H9 (cell line): ENCODE measurements around the gene PLEKHO2. TPM values are rescaled to one million over a fixed set of nuclear protein-coding genes. Genes with fewer than 3 reads are reported as not detected.

Source experiments
- DNase-seq: peaks from one replicate; pipeline ENCODE4 v3.0.0-alpha.2; 2017
- H2AFZ ChIP-seq: one replicate; pipeline ENCODE4 v1.6.1; 2013; ENCODE audit warnings: mild to moderate bottlenecking, low read length, control low read depth, moderate library complexity
- H2AK5ac ChIP-seq: 2 replicates; pipeline ENCODE4 v1.6.1; 2013; ENCODE audit warnings: low read length, control low read depth, mixed read lengths; ENCODE audit not compliant: insufficient read length
- H2BK120ac ChIP-seq: one replicate; pipeline ENCODE4 v1.6.1; 2013; ENCODE audit warnings: low read depth, mild to moderate bottlenecking, low read length, control low read depth, inconsistent platforms; ENCODE audit not compliant: poor library complexity, severe bottlenecking
- H2BK12ac ChIP-seq: 2 replicates; pipeline ENCODE4 v1.6.1; 2013; ENCODE audit warnings: low read length, control low read depth, mixed read lengths, low read depth; ENCODE audit not compliant: insufficient read length
- H2BK15ac ChIP-seq: 2 replicates; pipeline ENCODE4 v1.6.1; 2013; ENCODE audit warnings: low read depth, low read length, control low read depth
- H2BK20ac ChIP-seq: one replicate; pipeline ENCODE4 v1.6.1; 2013; ENCODE audit warnings: low read depth, mild to moderate bottlenecking, low read length, control low read depth, inconsistent platforms; ENCODE audit not compliant: poor library complexity, severe bottlenecking
- H2BK5ac ChIP-seq: 2 replicates; pipeline ENCODE4 v1.6.1; 2013; ENCODE audit warnings: low read length, control low read depth, mixed read lengths; ENCODE audit not compliant: insufficient read length
- H3K14ac ChIP-seq: 2 replicates; pipeline ENCODE4 v1.6.1; 2013; ENCODE audit warnings: low read length, control low read depth; ENCODE audit not compliant: insufficient read depth
- H3K18ac ChIP-seq: 2 replicates; pipeline ENCODE4 v1.6.1; 2013; ENCODE audit warnings: low read depth, mild to moderate bottlenecking, mixed read lengths, low read length, control low read depth; ENCODE audit not compliant: insufficient read length
- H3K23ac ChIP-seq: 2 replicates; pipeline ENCODE4 v1.6.1; 2013; ENCODE audit warnings: low read length, control low read depth, mixed read lengths, low read depth; ENCODE audit not compliant: insufficient read length
- H3K23me2 ChIP-seq: 2 replicates; pipeline ENCODE4 v1.6.1; 2013; ENCODE audit warnings: low read depth, mild to moderate bottlenecking, mixed read lengths, low read length, control low read depth; ENCODE audit not compliant: insufficient read length, poor library complexity, severe bottlenecking
- H3K27ac ChIP-seq: 2 replicates; pipeline ENCODE4 v1.5.1; 2013; ENCODE audit warnings: low read length, control low read depth, mixed read lengths, low read depth; ENCODE audit not compliant: insufficient read length
- H3K27me3 ChIP-seq: 2 replicates; pipeline ENCODE4 v1.6.1; 2013; ENCODE audit warnings: low read length, control low read depth, inconsistent platforms; ENCODE audit not compliant: insufficient read depth
- H3K4ac ChIP-seq: 2 replicates; pipeline ENCODE4 v1.6.1; 2013; ENCODE audit warnings: low read depth, mild to moderate bottlenecking, control low read depth, inconsistent platforms, low read length, moderate library complexity
- H3K4me1 ChIP-seq: 2 replicates; pipeline ENCODE4 v1.6.1; 2013; ENCODE audit warnings: low read length, control low read depth, inconsistent platforms; ENCODE audit not compliant: insufficient read depth
- H3K4me2 ChIP-seq: 2 replicates; pipeline ENCODE4 v1.6.1; 2013; ENCODE audit warnings: low read length, control low read depth, mixed read lengths; ENCODE audit not compliant: insufficient read length, insufficient read depth
- H3K56ac ChIP-seq: 2 replicates; pipeline ENCODE4 v1.6.1; 2013; ENCODE audit warnings: low read depth, mild to moderate bottlenecking, mixed read lengths, low read length, control low read depth; ENCODE audit not compliant: insufficient read length
- H3K79me1 ChIP-seq: 2 replicates; pipeline ENCODE4 v1.6.1; 2013; ENCODE audit warnings: low read depth, mild to moderate bottlenecking, moderate library complexity, low read length, control low read depth, inconsistent platforms; ENCODE audit not compliant: insufficient read depth, poor library complexity, severe bottlenecking
- H3K79me2 ChIP-seq: 2 replicates; pipeline ENCODE4 v1.6.1; 2013; ENCODE audit warnings: low read length, control low read depth, inconsistent platforms; ENCODE audit not compliant: insufficient read depth
- H3K9ac ChIP-seq: 2 replicates; pipeline ENCODE4 v1.6.1; 2013; ENCODE audit warnings: low read length, control low read depth, mixed read lengths; ENCODE audit not compliant: insufficient read length; ENCODE audit errors: extremely low read depth
- H3K9me3 ChIP-seq: one replicate; pipeline ENCODE4 v1.6.1; 2013; ENCODE audit warnings: low read depth, low read length, inconsistent platforms; ENCODE audit not compliant: control insufficient read depth
- H3T11ph ChIP-seq: one replicate; pipeline ENCODE4 v1.6.1; 2013; ENCODE audit warnings: mild to moderate bottlenecking, low read length, control low read depth, inconsistent platforms
- H4K20me1 ChIP-seq: one replicate; pipeline ENCODE4 v1.6.1; 2013; ENCODE audit not compliant: control insufficient read depth, insufficient read length, insufficient read depth
- H4K5ac ChIP-seq: 2 replicates; pipeline ENCODE4 v1.6.1; 2013; ENCODE audit warnings: low read depth, mild to moderate bottlenecking, mixed read lengths, low read length, control low read depth; ENCODE audit not compliant: insufficient read length
- H4K8ac ChIP-seq: replicated peaks from 2 replicates; pipeline ENCODE4 v1.6.1; 2013; ENCODE audit warnings: low read length, control low read depth, mixed read lengths, low read depth; ENCODE audit not compliant: insufficient read length
- H4K91ac ChIP-seq: 2 replicates; pipeline ENCODE4 v1.6.1; 2013; ENCODE audit warnings: low read depth, mild to moderate bottlenecking, moderate library complexity, mixed read lengths, low read length, control low read depth; ENCODE audit not compliant: insufficient read length
- H3K27ac Mint-ChIP-seq, 3 experiments: 2 replicates in 2 of 3; 3 replicates in 1 of 3; pipeline ENCODE4 v1.8.0; 2020 to 2021; ENCODE audit warnings: mixed read lengths in 3 of 3, mild to moderate bottlenecking in 1 of 3, moderate library complexity in 1 of 3
- H3K27me3 Mint-ChIP-seq: 2 replicates; pipeline ENCODE4 v1.8.0; 2021; ENCODE audit warnings: low read depth, mild to moderate bottlenecking, moderate library complexity, mixed read lengths
- H3K36me3 Mint-ChIP-seq, 3 experiments: 2 replicates in 2 of 3; 3 replicates in 1 of 3; pipeline ENCODE4 v1.8.0; 2020 to 2021; ENCODE audit warnings: low read depth in 3 of 3, mixed read lengths in 3 of 3; ENCODE audit not compliant: insufficient read depth in 1 of 3
- H3K4me1 Mint-ChIP-seq, 2 experiments: 2 replicates each; pipeline ENCODE4 v1.8.0; 2020; ENCODE audit warnings: mixed read lengths in 2 of 2
- H3K4me3 Mint-ChIP-seq, 2 experiments: 2 replicates in 1 of 2; 3 replicates in 1 of 2; pipeline ENCODE4 v1.8.0; 2020 to 2021; ENCODE audit warnings: mild to moderate bottlenecking in 2 of 2, mixed read lengths in 2 of 2, moderate library complexity in 1 of 2
- H3K9me3 Mint-ChIP-seq, 2 experiments: 2 replicates in 1 of 2; 3 replicates in 1 of 2; pipeline ENCODE4 v1.8.0; 2020; ENCODE audit warnings: mild to moderate bottlenecking in 2 of 2, mixed read lengths in 2 of 2, moderate library complexity in 1 of 2
- WGBS: extraction: QIAGEN DNeasy Blood & Tissue Kit; methylation state at CpG from one replicate; pipeline ENCODE4 v1.1.7; 2013; ENCODE audit warnings: missing lambda C conversion rate, low lambda C conversion rate, mixed read lengths; ENCODE audit not compliant: insufficient read length; ENCODE audit errors: extremely low coverage; 5-methylcytosine and 5-hydroxymethylcytosine counted together
- total RNA-seq: library from RNA; stranded (reverse); gene quantifications from 2 replicates; pipeline ENCODE4 v1.2.1, GENCODE V29; 2021
- TF ChIP-seq, protein P1 (sequence below): fragments of 200-600 bp; sonication (generic); conservative IDR thresholded peaks from 3 replicates; pipeline ENCODE4 v1.8.0; 2021; ENCODE audit warnings: antibody characterized with exemption, mild to moderate bottlenecking

The PLEKHO2 gene
- total RNA-seq, 1 experiment from 2014 or later = 18.1 TPM

DNA sequence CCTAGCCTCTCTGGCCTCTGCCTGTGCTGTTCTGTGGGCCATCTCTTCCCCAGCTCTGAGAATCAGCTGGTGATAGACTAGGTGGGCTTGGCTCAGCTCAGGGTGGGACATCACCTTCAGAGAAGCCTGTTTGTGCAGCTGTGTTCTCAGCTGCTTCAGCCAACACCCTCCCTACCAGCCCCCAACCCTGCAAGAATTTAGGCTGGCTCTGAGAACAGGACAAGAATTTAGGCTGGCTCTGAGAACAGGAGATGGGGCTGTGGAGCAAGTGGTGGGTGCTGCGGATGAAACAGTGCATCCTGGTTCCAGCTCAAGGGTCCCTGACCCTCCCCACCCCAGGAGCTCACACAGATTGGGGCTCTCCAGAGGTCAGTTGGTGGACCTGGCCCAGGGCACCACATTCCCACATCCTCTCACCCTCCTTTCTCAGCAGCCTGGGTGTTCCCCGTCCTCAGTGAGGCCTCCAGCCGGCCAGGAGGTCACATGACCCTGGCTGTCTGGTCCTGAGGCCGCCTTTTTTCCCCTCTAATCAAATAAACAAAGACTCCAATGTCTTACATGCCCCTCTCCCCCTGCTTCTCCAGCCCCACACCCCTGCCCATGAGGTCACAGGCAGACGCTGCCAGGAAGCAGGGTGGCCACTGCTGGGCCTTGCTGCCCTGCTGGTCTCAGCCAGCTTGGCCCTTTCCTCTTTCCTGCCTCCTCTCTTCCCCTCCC lies 14.9 kb downstream of the PLEKHO2 start:
- Histone ChIP-seq H3K4me2 (no peak overlapping the region), H3K27ac (no peak overlapping the region)
- H3K4me3 Mint-ChIP-seq = no peak overlapping the region

More for the DNA sequence above, 14.9 kb downstream of the PLEKHO2 start:
- Histone ChIP-seq H3K23ac (no peak overlapping the region), H2BK5ac (no peak overlapping the region), H3K79me1 (no peaks in the 10 kb centered on the region), H3T11ph (no peak overlapping the region), H3K23me2 (no peaks in the 10 kb centered on the region), H2BK20ac (no peak overlapping the region), H2AFZ (no peak overlapping the region), H3K14ac (peak overlapping the region; percentile 60), H4K8ac (no peak overlapping the region), H3K56ac (no peak overlapping the region), H3K4ac (no peak overlapping the region), H4K20me1 (peaks cover 2% of the 10 kb centered on the region), H3K18ac (no peak overlapping the region), H4K91ac (no peak overlapping the region), H2BK12ac (no peak overlapping the region), H3K79me2 (no peaks in the 10 kb centered on the region; the same call in 1 of the 2 replicates), H3K4me1 (peaks cover 7% of the 10 kb centered on the region), H2BK120ac (no peak overlapping the region), H3K9ac (no peak overlapping the region), H2BK15ac (no peak overlapping the region), H2AK5ac (no peak overlapping the region), H3K9me3 (no peaks in the 10 kb centered on the region), H4K5ac (no peak overlapping the region), H3K27me3 (no peaks in the 10 kb centered on the region)
- peaks cover 37 to 45% of the 10 kb centered on the region in 2 experiments for H3K4me1 Mint-ChIP-seq
- peak; percentile 28 for DNase-seq
- peak overlapping the region; percentile 89 to 94 (median 93) for H3K27ac Mint-ChIP-seq
- TF ChIP-seq, protein P1, sequence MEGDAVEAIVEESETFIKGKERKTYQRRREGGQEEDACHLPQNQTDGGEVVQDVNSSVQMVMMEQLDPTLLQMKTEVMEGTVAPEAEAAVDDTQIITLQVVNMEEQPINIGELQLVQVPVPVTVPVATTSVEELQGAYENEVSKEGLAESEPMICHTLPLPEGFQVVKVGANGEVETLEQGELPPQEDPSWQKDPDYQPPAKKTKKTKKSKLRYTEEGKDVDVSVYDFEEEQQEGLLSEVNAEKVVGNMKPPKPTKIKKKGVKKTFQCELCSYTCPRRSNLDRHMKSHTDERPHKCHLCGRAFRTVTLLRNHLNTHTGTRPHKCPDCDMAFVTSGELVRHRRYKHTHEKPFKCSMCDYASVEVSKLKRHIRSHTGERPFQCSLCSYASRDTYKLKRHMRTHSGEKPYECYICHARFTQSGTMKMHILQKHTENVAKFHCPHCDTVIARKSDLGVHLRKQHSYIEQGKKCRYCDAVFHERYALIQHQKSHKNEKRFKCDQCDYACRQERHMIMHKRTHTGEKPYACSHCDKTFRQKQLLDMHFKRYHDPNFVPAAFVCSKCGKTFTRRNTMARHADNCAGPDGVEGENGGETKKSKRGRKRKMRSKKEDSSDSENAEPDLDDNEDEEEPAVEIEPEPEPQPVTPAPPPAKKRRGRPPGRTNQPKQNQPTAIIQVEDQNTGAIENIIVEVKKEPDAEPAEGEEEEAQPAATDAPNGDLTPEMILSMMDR = no peak
- no peaks in the 10 kb centered on the region for H3K9me3 Mint-ChIP-seq
- WGBS = no CpG with 5 or more reads among the region's 5 CpGs
- no peaks in the 10 kb centered on the region for H3K27me3 Mint-ChIP-seq
- peaks cover 28 to 72% (median 51%) of the 10 kb centered on the region in 3 experiments for H3K36me3 Mint-ChIP-seq
